DND-41 (cell line): Measurements from ENCODE around the gene SND1.

Experiments used
- CTCF ChIP-seq: IDR thresholded peaks from 2 replicates; pipeline ENCODE4 v1.5.1; 2012; ENCODE audit warnings: borderline replicate concordance, low read length, moderate library complexity, mild to moderate bottlenecking; ENCODE audit not compliant: poor library complexity, severe bottlenecking; ENCODE audit errors: extremely low read depth
- EZH2 ChIP-seq: IDR thresholded peaks from 3 replicates; pipeline ENCODE4 v1.6.1; 2012; ENCODE audit warnings: borderline replicate concordance, low read depth, mild to moderate bottlenecking, moderate library complexity, low read length, inconsistent platforms; ENCODE audit not compliant: severe bottlenecking

- TF ChIP-seq CTCF = no peak
- no peak for TF ChIP-seq EZH2
Measured at GRCh38 chr7:127891144-127891543, 239.2 kb downstream of the SND1 start.
